ENCODE measurements around the gene AGBL1. TPM values are rescaled to one million over a fixed set of nuclear protein-coding genes. Genes with fewer than 3 reads are reported as not detected.

The AGBL1 gene
- total RNA-seq, 1 donor from 2014 or later: not detected

GRCh38 chr15:86317384-86317740 is 237.7 kb downstream of the AGBL1 start:
- DNase-seq (ENCODE audit: low read depth in 2 of 2): no peak

GRCh38 chr15:86322629-86323028 is 243.0 kb downstream of the AGBL1 start:
- no peak for DNase-seq (ENCODE audit: low read depth in 2 of 2)

- DNase-seq (ENCODE audit: low read depth in 2 of 2): no peak
Measured at GRCh38 chr15:86327230-86327865, 247.7 kb downstream of the AGBL1 start.

- DNase-seq (ENCODE audit: low read depth in 2 of 2): no peak
Measured at GRCh38 chr15:86328658-86329057, 249.0 kb downstream of the AGBL1 start.

GRCh38 chr15:86329311-86330013 is 249.8 kb downstream of the AGBL1 start:
- no peak for DNase-seq (ENCODE audit: low read depth in 2 of 2)

- no peak for DNase-seq (ENCODE audit: low read depth in 2 of 2)
Measured at GRCh38 chr15:86333819-86334218, 254.1 kb downstream of the AGBL1 start.

- DNase-seq (ENCODE audit: low read depth in 2 of 2): no peak
Measured at GRCh38 chr15:86336051-86336788, 256.5 kb downstream of the AGBL1 start.

GRCh38 chr15:86337071-86337470 is 257.4 kb downstream of the AGBL1 start:
- DNase-seq (ENCODE audit: low read depth in 2 of 2): no peak

- no peak for DNase-seq (ENCODE audit: low read depth in 2 of 2)
Measured at GRCh38 chr15:86347245-86347644, 267.6 kb downstream of the AGBL1 start.

GRCh38 chr15:86349565-86349964 is 269.9 kb downstream of the AGBL1 start:
- no peak for DNase-seq (ENCODE audit: low read depth in 2 of 2)

- DNase-seq (ENCODE audit: low read depth in 2 of 2): no peak
Measured at GRCh38 chr15:86353213-86353612, 273.5 kb downstream of the AGBL1 start.

GRCh38 chr15:86355361-86355760 is 275.7 kb downstream of the AGBL1 start:
- DNase-seq (ENCODE audit: low read depth in 2 of 2): no peak

GRCh38 chr15:86355801-86356200 is 276.1 kb downstream of the AGBL1 start:
- no peak for DNase-seq (ENCODE audit: low read depth in 2 of 2)

- DNase-seq (ENCODE audit: low read depth in 2 of 2): no peak
Measured at GRCh38 chr15:86362555-86362954, 282.9 kb downstream of the AGBL1 start.

GRCh38 chr15:86373147-86373546 is 293.5 kb downstream of the AGBL1 start:
- no peak for DNase-seq (ENCODE audit: low read depth in 2 of 2)

GRCh38 chr15:86375733-86376280 is 296.1 kb downstream of the AGBL1 start:
- DNase-seq (ENCODE audit: low read depth in 2 of 2): no peak

- no peak for DNase-seq (ENCODE audit: low read depth in 2 of 2)
Measured at GRCh38 chr15:86377914-86378313, 298.2 kb downstream of the AGBL1 start.

- DNase-seq (ENCODE audit: low read depth in 2 of 2): no peak
Measured at GRCh38 chr15:86382341-86382740, 302.7 kb downstream of the AGBL1 start.

- DNase-seq (ENCODE audit: low read depth in 2 of 2): no peak
Measured at GRCh38 chr15:86383611-86384010, 303.9 kb downstream of the AGBL1 start.

- DNase-seq (ENCODE audit: low read depth in 2 of 2): no peak
Measured at GRCh38 chr15:86384186-86384585, 304.5 kb downstream of the AGBL1 start.

- DNase-seq (ENCODE audit: low read depth in 2 of 2): no peak
Measured at GRCh38 chr15:86392296-86392695, 312.6 kb downstream of the AGBL1 start.

- no peak for DNase-seq (ENCODE audit: low read depth in 2 of 2)
Measured at GRCh38 chr15:86392874-86393273, 313.2 kb downstream of the AGBL1 start.

Data from lung microvascular endothelial cell (primary cell).